D721Med (cell line): Measurements from ENCODE around the gene LAMB1.

Source experiments
- DNase-seq: peaks from one replicate; pipeline ENCODE4 v3.0.0; 2011; ENCODE audit warnings: low spot score; ENCODE audit not compliant: insufficient read length
- FAIRE-seq: peaks from 2 replicates; lab custom pipeline; 2011; peaks lifted over from hg19 to GRCh38; lab: Jason Lieb, UNC
- TF ChIP-seq, protein P1 (sequence below): IDR thresholded peaks from 2 replicates; pipeline ENCODE4 v1.5.1; 2012; ENCODE audit warnings: mild to moderate bottlenecking, control low read depth; ENCODE audit not compliant: insufficient read depth; ENCODE audit errors: missing control alignments

LAMB1 gene

DNA sequence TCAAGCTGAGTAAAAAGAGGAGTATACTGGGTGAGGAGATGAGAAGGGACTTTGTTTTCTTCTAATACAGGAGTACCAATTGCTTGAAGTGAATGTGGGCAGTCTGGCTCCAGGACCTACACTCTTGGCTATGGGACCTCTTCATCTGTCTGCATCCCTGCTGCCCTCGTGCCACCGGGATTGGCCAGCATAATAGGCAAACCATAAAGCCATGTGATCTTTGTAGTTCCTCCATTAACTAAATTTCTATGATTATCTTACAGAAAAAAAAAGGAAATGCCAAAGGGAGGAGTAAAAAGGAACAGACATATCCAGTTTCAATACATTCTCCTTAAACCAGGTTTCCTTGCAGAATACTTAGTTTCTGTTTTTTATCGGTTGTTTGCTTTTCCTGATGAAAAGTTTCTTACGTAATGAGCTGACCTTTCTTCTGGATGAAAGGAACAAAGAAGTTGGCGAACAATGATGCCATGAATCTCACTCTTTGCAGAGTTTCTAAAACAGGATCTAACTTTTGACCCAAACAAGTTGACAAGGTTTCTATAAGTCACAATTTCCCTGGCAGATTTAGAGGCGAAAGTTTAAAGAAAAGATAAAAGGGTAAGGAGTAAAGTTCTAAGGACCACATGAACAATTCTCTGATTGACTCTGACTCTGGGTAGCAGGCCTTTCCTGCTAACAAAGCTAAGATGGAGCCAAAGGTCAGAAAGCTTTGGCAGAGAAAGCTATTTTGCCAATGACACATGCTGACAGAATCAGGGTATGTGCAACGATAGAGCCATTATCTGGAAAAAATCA, 54.1 kb downstream of the LAMB1 start:
- DNase-seq (no peak), FAIRE-seq (no peak)
- TF ChIP-seq, protein P1, sequence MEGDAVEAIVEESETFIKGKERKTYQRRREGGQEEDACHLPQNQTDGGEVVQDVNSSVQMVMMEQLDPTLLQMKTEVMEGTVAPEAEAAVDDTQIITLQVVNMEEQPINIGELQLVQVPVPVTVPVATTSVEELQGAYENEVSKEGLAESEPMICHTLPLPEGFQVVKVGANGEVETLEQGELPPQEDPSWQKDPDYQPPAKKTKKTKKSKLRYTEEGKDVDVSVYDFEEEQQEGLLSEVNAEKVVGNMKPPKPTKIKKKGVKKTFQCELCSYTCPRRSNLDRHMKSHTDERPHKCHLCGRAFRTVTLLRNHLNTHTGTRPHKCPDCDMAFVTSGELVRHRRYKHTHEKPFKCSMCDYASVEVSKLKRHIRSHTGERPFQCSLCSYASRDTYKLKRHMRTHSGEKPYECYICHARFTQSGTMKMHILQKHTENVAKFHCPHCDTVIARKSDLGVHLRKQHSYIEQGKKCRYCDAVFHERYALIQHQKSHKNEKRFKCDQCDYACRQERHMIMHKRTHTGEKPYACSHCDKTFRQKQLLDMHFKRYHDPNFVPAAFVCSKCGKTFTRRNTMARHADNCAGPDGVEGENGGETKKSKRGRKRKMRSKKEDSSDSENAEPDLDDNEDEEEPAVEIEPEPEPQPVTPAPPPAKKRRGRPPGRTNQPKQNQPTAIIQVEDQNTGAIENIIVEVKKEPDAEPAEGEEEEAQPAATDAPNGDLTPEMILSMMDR, result no peak

DNA sequence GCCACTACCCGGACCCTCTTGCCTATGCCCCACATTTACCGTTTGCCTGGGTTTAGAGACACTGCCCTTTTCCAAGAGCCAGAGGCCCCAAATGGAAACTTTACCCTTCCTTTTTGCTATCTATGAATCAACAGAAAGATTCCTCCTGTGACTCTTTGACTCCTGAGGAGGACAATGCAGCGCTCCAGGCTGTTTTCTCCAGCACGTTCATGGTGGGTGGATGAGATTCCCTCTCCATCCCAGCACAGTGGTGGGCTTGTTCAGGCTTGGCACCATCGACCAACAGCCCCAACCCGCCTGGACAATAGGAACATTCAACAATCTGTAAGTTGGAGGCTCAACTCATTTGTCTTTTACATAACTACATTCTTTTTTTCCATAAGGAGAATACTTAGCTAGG, 56.1 kb downstream of the LAMB1 start:
- FAIRE-seq, result no peak
- TF ChIP-seq, protein P1, result no peak
- DNase-seq, result no peak

DNA sequence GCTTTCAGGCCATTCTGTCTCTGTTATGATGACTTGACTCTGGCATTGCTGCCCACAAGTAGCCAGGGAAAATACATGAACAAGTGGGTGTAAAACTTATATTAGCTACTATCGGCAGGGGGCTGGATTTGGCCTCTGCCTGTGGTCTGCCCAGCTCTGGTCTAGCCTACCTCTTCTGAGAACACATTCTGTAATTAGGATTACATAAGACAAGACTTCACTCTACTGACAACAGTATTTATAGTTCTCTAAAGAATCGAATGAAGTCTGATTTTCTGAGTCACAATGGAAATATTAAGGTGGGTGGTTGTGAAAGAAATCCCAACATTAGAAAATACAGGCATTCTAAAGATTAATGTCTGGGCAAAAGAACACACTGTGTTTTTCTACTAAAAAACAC, 56.5 kb downstream of the LAMB1 start:
- TF ChIP-seq, protein P1, result no peak
- no peak for FAIRE-seq
- DNase-seq, result no peak

DNA sequence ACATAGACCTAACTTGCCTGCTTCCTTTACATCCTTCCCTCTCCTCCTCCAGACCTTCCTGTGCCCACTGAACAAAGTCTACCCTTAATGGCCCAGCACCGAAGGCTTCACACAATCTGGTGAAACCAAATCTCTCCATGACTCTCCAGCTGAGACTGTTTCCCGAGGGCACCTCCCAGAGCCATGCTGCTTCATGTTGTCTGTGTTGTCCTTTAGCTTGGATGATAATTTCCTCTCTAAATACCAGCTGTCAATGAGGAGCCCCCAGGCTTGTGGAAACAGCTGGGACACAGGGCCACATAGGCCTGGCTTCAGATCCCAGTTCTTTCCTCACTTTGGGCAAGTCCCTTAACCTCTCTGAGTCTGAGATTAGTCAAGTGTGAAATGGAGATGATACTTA, 57.6 kb downstream of the LAMB1 start:
- FAIRE-seq, result no peak
- TF ChIP-seq, protein P1, result no peak
- DNase-seq, result no peak

DNA sequence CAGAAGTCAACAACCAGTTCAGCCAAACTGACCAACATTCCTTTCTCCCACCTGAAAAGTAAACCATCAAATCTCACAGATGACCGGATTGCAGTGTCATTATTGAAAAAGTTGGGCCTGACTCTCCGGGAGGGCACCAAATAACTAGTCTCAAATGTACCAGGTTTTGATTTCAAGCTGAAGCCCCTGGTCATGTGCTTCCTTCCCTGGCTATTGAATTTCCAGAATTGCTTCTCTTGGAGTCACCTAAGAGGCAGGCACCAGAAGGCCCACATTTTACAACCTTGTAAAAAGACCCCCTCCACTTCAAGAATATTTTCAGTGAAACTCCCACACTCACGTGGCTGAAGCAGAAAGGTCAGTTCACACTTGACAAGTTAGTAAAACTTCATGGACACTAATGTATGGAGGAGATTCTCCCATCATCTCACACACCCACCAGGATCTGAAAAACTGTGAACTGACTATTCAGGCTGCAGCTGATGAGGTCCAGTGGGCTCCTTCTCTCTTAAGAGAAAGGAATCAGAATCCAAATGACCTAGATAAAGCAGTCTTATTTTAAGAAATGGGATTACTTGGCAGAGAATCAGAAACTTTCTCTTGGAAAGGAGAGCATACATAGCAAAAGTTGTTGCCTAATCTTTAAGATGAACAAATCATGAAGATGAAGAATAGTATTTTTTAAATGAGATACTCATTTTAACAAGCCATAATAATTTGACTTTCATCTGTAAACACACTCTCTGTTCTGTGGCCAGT, 58.4 kb downstream of the LAMB1 start:
- DNase-seq (no peak), FAIRE-seq (no peak)
- TF ChIP-seq, protein P1, result no peak

DNA sequence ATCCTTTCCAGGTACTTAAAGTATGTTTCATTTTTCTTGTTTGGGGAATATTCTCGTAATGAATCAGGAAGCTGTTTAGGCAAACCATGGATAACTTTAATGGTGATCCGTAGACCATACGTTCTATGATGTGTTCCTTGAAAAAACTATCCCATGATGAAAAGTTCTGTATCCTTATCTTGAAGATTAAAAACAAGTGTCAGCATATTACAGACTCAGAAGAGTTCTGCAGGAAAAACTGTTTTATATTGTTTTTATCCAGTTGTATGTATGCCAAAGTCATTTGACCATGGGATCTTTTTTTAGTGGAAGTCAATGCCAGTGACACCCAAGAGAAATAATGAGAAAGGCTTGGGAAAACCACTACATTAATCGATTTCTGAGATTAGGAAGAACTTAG, 59.9 kb downstream of the LAMB1 start:
- no peak for DNase-seq
- no peak for FAIRE-seq
- TF ChIP-seq, protein P1, result no peak

DNA sequence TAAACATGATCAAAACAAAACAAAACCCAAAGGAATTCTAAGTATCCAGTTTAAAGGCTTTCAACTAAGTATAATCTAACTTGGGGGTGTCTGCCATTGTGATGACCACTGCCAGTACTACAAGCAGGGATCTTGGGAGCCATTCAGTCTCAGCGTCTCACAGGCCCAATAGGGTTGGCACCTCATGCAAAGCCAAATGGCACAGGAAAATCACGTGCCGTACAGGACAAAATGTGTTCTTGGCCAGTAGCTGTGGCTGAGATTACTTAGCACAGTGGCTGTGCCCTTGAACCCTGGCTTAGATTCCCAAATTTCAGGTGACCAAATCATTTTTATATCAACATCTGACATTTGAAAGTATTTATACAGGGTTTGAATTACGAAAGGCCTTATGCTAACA, 62.0 kb downstream of the LAMB1 start:
- no peak for DNase-seq
- TF ChIP-seq, protein P1, result no peak
- FAIRE-seq, result no peak
